ENCODE measurements around the gene NARF.
"Not testable (repeated sequence)": the region's sequence is repeated elsewhere in the genome, so short reads cannot be mapped to it uniquely, and the experiment has no call there.

NARF gene

DNA sequence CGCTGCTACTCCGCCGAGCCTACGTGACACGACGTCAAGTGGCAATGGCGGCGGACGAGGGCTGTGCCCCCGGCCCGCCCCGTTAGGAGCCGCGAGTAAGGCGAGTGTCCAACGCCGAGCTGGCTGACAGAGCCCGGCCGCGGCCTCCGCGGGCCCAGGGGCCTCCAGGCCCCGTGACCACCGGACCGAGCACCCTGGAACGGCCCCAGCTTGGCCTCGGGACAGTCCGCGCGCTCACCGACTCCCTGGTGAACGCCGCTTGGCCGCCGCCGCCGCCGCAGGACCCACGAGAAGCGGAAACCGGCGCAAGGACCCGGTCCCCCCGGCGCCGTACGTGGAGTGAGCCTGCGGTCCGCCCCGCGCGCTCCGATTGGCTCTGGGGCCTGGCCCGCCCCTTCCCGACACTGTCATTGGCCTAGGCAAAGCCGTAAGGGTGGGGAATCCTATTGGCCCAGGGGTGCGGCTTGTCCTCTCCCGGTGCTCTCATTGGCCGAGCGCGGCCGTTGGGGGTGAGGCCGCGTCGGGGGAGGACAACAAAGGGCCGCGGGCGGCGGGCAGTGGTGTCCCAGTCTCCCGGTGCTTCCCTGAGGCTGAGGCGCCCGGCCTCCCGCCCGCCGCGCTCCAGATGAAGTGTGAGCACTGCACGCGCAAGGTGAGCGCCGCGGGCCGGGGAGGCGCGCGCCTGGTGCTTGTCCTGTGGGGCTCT is at the start of gene NARF:
Gene NARF, plus strand, starts transcription at position 563 of the 706 bp plus-strand sequence. Its CDS starts 63 bp downstream, at position 626.
- Histone ChIP-seq H3K27me3 (ENCODE audit: insufficient read depth, low read length) (no peaks in the 10 kb centered on the region), H3K36me3 (ENCODE audit: insufficient read depth, low read depth, low read length) (peaks cover 21% of the 10 kb centered on the region), H3K9me3 (ENCODE audit: insufficient read depth, low read depth, low read length) (no peaks in the 10 kb centered on the region), H3K4me3 (ENCODE audit: low read length) (peak within 1 kb of the TSS; percentile 88), H3K4me1 (ENCODE audit: insufficient read depth, low read length) (peaks cover 5% of the 10 kb centered on the region; the same call in 1 of the 2 replicates), H3K9ac (ENCODE audit: low read depth, low read length) (peak within 1 kb of the TSS; percentile 89), H3K27ac (ENCODE audit: low read length) (no peak within 1 kb of the TSS)

- H3K36me3 ChIP-seq (ENCODE audit: insufficient read depth, low read depth, low read length), result no peaks in the 10 kb centered on the region; the same call in 1 of the 2 replicates
- H3K4me1 ChIP-seq (ENCODE audit: insufficient read depth, low read length), result no peaks in the 10 kb centered on the region
- no peaks in the 10 kb centered on the region for H3K9me3 ChIP-seq (ENCODE audit: insufficient read depth, low read depth, low read length)
These were observed 49.6 kb upstream of the NARF start for GRCh38 chr17:82408938-82409318.

DNA sequence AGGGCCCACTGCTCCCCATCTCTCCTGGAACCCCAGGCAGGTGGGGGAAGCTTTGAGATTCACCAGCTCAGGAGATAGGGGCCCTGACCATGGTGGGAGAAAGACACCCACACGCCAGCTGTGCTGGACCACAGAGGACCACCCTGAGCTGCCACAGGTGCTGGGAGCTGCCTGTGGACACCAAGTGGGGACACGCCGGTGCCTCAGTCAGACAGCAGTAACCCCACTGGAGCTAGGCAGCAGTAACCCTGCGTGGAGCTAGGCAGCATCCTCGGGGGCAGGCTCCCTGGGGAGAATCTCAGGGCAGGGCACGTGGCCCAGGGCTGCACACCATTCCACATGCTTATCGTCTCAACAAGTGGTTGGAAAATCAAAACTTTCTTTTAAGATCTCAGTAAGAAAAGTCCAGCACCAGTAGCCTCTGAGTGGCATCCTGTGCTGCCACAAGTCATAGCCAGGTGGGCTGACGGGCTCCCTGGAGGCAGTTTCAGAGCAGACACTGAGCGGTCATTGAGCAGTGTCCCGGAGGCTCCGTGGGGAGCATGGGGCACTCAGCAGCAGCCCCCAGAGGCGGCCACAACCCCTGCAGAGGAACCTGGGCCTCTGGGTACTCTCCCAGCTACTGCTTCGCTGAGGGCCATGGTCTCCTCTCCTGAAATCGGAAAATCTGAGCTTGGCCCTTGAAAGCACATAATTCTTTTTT is 48.4 kb upstream of the NARF start:
- no peak overlapping the region for H3K9ac ChIP-seq (ENCODE audit: low read depth, low read length)
- H3K27ac ChIP-seq (ENCODE audit: low read length), result no peak overlapping the region
- H3K27me3 ChIP-seq (ENCODE audit: insufficient read depth, low read length), result no peaks in the 10 kb centered on the region
- H3K4me1 ChIP-seq (ENCODE audit: insufficient read depth, low read length), result no peaks in the 10 kb centered on the region
- H3K4me3 ChIP-seq (ENCODE audit: low read length), result no peak overlapping the region
- H3K36me3 ChIP-seq (ENCODE audit: insufficient read depth, low read depth, low read length), result no peaks in the 10 kb centered on the region
- no peaks in the 10 kb centered on the region for H3K9me3 ChIP-seq (ENCODE audit: insufficient read depth, low read depth, low read length)

More at GRCh38 chr17:82408938-82409318, 49.6 kb upstream of the NARF start:
- Histone ChIP-seq H3K4me3 (ENCODE audit: low read length) (no peak overlapping the region), H3K27ac (ENCODE audit: low read length) (no peak overlapping the region), H3K9ac (ENCODE audit: low read depth, low read length) (no peak overlapping the region), H3K27me3 (ENCODE audit: insufficient read depth, low read length) (no peaks in the 10 kb centered on the region)

DNA sequence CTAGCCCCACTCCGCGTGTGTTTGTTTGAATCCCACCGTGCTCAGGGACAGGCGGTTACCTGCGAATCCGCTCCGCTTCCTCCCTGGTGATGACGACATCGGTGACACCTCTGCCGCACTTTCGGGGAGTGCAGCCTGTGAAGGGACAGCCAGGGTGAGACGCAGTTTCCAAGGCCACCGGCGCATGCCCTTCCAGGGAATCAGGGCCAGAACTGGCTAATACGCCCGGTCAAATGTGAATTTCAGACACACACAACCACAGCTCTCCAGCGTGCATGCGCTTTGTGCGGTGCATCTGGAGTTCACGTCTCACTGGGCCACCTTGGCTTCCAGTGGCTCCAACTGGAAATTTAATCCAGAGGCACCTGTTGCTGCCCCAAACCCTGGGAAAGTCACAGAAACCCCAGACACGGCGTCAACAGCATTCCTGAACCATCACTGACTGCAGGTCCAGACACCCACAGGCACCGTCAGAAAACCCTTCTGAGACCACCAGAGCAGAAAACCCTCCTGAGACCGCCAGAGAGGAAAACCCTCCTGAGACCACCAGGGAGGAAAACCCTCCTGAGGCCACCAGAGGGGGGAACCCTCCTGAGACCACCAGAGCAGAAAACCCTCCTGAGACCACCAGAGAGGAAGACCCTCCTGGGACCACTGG is 47.0 kb upstream of the NARF start:
- Histone ChIP-seq H3K4me3 (ENCODE audit: low read length) (no peak overlapping the region), H3K9me3 (ENCODE audit: insufficient read depth, low read depth, low read length) (no peaks in the 10 kb centered on the region), H3K9ac (ENCODE audit: low read depth, low read length) (no peak overlapping the region), H3K36me3 (ENCODE audit: insufficient read depth, low read depth, low read length) (no peaks in the 10 kb centered on the region), H3K27ac (ENCODE audit: low read length) (no peak overlapping the region), H3K4me1 (ENCODE audit: insufficient read depth, low read length) (no peaks in the 10 kb centered on the region), H3K27me3 (ENCODE audit: insufficient read depth, low read length) (no peaks in the 10 kb centered on the region)

- not testable (repeated sequence) for H3K36me3 ChIP-seq (ENCODE audit: insufficient read depth, low read depth, low read length); H3K9ac ChIP-seq (ENCODE audit: low read depth, low read length); H3K27ac ChIP-seq (ENCODE audit: low read length); H3K27me3 ChIP-seq (ENCODE audit: insufficient read depth, low read length); H3K4me3 ChIP-seq (ENCODE audit: low read length); H3K9me3 ChIP-seq (ENCODE audit: insufficient read depth, low read depth, low read length); H3K4me1 ChIP-seq (ENCODE audit: insufficient read depth, low read length)
These were observed 46.5 kb upstream of the NARF start for GRCh38 chr17:82412081-82412480.

- Histone ChIP-seq H3K36me3 (ENCODE audit: insufficient read depth, low read depth, low read length) (no peaks in the 10 kb centered on the region), H3K9me3 (ENCODE audit: insufficient read depth, low read depth, low read length) (no peaks in the 10 kb centered on the region), H3K9ac (ENCODE audit: low read depth, low read length) (no peak overlapping the region), H3K4me1 (ENCODE audit: insufficient read depth, low read length) (no peaks in the 10 kb centered on the region), H3K4me3 (ENCODE audit: low read length) (no peak overlapping the region), H3K27me3 (ENCODE audit: insufficient read depth, low read length) (no peaks in the 10 kb centered on the region), H3K27ac (ENCODE audit: low read length) (no peak overlapping the region)
These were observed 45.7 kb upstream of the NARF start for GRCh38 chr17:82412535-82413520.

DNA sequence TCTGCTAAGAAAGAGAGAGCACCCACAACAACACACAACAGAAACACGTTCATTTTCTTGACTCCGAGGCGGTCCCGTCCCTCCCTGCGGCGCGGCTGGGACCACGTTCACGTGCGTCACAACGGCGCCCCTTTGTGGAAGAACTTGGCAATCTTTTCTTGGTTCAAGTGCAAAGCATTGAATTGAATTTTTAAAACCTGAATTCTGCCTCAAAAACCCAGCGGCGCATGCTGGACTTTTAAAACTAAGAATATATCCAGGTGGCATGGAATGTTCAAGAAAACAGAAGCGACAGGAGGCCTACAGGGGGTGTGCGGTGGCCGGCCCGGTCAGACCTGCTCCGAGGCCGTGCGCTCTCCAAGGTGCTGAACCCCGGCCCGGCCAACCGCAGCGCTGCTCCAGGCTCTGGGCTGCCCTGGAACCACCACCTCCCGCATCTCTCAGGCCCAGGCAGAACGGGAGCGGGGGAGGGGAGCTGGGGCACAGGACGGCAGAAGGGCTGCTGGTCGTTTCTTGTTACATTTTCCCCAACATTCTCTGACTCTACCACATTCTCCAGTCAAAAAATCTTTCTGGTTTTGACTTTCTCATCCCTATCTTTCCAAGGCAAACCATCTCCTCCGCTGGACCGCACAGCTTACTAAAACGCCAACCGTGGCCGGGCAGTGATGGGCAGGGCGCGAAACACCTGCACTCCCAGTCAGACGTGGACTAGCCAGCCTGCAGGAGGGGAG is 43.8 kb upstream of the NARF start:
- no peaks in the 10 kb centered on the region for H3K36me3 ChIP-seq (ENCODE audit: insufficient read depth, low read depth, low read length)
- no peaks in the 10 kb centered on the region for H3K4me1 ChIP-seq (ENCODE audit: insufficient read depth, low read length)
- H3K9ac ChIP-seq (ENCODE audit: low read depth, low read length), result no peak overlapping the region
- no peaks in the 10 kb centered on the region for H3K9me3 ChIP-seq (ENCODE audit: insufficient read depth, low read depth, low read length)
- H3K4me3 ChIP-seq (ENCODE audit: low read length), result peak overlapping the region; percentile 55; the same call in 1 of the 2 replicates
- no peak overlapping the region for H3K27ac ChIP-seq (ENCODE audit: low read length)
- H3K27me3 ChIP-seq (ENCODE audit: insufficient read depth, low read length), result peaks cover 9% of the 10 kb centered on the region; the same call in 1 of the 2 replicates

DNA sequence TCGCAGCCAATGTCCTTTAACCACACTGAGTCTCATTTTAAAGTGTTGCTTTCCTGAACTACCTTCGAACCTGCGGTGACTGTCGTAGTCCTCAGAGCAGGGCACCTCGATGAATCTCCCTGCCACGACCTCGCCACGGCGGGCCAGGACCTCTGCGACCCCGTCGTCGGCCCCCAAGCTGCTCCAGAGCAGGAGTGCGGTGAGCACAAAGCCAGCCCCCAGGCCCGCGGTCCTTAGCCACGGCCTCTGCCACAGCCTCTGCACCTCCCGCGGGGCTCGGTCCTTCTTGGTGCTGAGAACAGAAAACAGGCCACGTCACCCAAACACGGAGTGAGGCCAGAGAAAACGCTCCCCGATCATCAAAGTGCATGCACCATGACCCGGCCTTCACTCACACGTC is 43.2 kb upstream of the NARF start:
- H3K9me3 ChIP-seq (ENCODE audit: insufficient read depth, low read depth, low read length), result no peaks in the 10 kb centered on the region
- 0 out of 2 replicates have a peak, but pooled peaks cover 3% of the 10 kb centered on the region for H3K36me3 ChIP-seq (ENCODE audit: insufficient read depth, low read depth, low read length)
- H3K4me3 ChIP-seq (ENCODE audit: low read length), result no peak overlapping the region
- H3K9ac ChIP-seq (ENCODE audit: low read depth, low read length), result no peak overlapping the region
- H3K27me3 ChIP-seq (ENCODE audit: insufficient read depth, low read length), result peaks cover 10% of the 10 kb centered on the region; the same call in 1 of the 2 replicates
- H3K27ac ChIP-seq (ENCODE audit: low read length), result no peak overlapping the region
- no peaks in the 10 kb centered on the region for H3K4me1 ChIP-seq (ENCODE audit: insufficient read depth, low read length)

DNA sequence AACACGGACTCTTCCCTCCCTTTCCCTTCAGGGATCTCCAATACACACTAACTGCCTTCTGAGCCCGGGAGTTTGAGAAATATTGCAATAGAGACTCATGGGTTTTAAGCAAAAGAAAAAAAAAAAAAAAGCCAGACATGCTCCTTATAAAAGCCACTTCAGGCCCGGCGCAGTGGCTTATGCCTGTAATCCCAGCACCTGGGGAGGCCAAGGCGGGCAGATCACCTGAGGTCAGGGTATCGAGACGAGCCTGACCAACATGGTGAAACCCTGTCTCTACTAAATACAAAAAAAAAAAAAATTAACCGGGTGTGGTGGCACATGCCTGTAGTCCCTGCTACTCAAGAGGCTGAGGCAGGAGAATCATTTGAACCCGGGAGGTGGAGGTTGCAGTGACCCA is 42.8 kb upstream of the NARF start:
- H3K27me3 ChIP-seq (ENCODE audit: insufficient read depth, low read length), result peaks cover 10% of the 10 kb centered on the region; the same call in 1 of the 2 replicates
- no peaks in the 10 kb centered on the region for H3K4me1 ChIP-seq (ENCODE audit: insufficient read depth, low read length)
- H3K27ac ChIP-seq (ENCODE audit: low read length), result no peak overlapping the region

GRCh38 chr17:82416264-82416663 is 42.3 kb upstream of the NARF start:
- Histone ChIP-seq H3K4me3 (ENCODE audit: low read length) (no peak overlapping the region), H3K4me1 (ENCODE audit: insufficient read depth, low read length) (no peaks in the 10 kb centered on the region), H3K9ac (ENCODE audit: low read depth, low read length) (no peak overlapping the region), H3K36me3 (ENCODE audit: insufficient read depth, low read depth, low read length) (peaks cover 10% of the 10 kb centered on the region; the same call in 1 of the 2 replicates), H3K27me3 (ENCODE audit: insufficient read depth, low read length) (peaks cover 10% of the 10 kb centered on the region; the same call in 1 of the 2 replicates), H3K9me3 (ENCODE audit: insufficient read depth, low read depth, low read length) (no peaks in the 10 kb centered on the region), H3K27ac (ENCODE audit: low read length) (no peak overlapping the region)

More for the DNA sequence above, 42.8 kb upstream of the NARF start:
- Histone ChIP-seq H3K9ac (ENCODE audit: low read depth, low read length) (no peak overlapping the region), H3K36me3 (ENCODE audit: insufficient read depth, low read depth, low read length) (peaks cover 5% of the 10 kb centered on the region; the same call in 1 of the 2 replicates), H3K9me3 (ENCODE audit: insufficient read depth, low read depth, low read length) (no peaks in the 10 kb centered on the region), H3K4me3 (ENCODE audit: low read length) (no peak overlapping the region)

Data from iPS-20b (cell line).